Stimulated activated CD8-positive, alpha-beta memory T cell treated with anti-CD3 and anti-CD28 coated beads, Interleukin-12 subunit alpha, Interleukin-12 subunit beta, amount 100 ng/mL, for 4 hours (primary cell): Measurements from ENCODE around the gene NUP133.
"Not testable (repeated sequence)": the region's sequence is repeated elsewhere in the genome, so short reads cannot be mapped to it uniquely, and the experiment has no call there.

ENCODE experiments used
- DNase-seq: peaks from one replicate; pipeline ENCODE4 v3.0.0-alpha.2; 2020; ENCODE audit warnings: low read depth

Gene NUP133

DNA sequence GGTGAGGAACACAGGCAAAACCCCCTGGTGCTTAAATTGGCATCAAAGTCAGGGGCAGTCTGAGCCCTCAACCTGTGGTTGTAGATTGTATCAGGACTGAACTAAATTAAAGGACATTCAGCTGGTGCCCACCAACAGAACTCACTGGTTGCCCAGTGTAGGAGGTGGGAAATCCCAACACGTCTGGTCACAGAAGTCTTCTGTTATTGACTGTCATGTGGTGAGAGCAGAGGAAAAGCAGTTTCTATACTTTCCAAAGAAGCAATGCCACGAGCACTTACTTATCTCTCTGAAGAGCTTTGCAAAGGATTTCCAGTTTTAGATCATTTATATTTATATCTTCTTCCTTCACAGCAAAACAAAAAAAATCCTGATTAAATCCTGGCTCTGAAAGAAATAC is 59.3 kb downstream of the NUP133 start:
- DNase-seq, result no peak

DNA sequence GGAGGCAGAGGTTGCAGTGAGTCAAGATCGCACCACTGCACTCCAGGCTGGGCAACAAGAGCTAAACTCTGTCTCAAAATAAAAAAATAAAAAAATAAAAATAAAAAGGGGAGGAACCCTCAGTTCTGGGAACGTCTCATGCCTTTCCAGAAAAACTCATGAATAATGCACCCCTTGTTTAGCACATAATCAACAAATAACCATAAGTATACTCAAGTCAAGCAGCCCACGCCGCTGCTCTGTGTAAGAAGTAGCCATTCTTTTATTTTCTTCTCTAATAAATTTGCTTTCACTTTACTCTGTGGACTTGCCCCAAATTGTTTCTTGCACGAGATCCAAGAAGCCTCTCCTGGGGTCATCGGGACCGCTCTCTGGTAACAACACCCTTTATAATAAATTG is 59.8 kb downstream of the NUP133 start:
- DNase-seq, result no peak

DNA sequence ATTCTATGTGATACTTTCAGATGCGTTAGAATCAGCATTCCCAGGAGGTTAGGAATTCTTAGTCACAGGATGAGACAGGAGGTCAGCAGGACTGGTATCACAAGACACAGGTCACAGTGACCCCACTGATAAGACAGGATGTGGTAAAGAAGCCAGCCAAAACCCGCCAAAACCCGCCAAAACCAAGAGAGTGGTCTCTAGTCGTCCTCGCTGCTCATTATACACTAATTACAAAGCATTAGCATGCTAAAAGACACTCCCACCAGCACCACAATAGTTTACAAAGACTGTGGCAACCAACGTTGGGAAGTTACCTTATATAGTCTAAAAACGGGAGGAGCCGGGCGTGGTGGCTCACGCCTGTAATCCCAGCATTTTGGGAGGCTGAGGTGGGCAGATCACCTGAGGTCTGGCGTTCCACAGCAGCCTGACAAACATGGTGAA is 60.3 kb downstream of the NUP133 start:
- DNase-seq, result no peak

DNA sequence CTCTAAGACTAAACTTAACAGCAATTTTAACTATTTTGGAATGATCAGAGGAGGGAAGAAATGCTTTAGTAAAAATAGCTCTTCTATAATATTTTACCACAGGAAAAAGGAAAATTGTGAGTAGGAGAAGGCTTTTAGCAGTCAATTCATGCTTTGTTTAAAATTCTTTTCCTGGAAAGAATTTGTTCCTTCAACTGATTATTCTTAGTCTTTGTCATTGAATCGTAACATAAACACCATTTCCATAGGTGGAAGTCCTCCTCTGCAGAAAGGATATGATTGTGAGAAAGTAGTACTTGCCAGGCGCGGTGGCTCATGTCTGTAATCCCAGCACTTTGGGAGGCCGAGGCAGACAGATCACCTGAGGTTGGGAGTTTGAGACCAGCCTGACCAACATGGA is 62.3 kb downstream of the NUP133 start:
- DNase-seq, result no peak

DNA sequence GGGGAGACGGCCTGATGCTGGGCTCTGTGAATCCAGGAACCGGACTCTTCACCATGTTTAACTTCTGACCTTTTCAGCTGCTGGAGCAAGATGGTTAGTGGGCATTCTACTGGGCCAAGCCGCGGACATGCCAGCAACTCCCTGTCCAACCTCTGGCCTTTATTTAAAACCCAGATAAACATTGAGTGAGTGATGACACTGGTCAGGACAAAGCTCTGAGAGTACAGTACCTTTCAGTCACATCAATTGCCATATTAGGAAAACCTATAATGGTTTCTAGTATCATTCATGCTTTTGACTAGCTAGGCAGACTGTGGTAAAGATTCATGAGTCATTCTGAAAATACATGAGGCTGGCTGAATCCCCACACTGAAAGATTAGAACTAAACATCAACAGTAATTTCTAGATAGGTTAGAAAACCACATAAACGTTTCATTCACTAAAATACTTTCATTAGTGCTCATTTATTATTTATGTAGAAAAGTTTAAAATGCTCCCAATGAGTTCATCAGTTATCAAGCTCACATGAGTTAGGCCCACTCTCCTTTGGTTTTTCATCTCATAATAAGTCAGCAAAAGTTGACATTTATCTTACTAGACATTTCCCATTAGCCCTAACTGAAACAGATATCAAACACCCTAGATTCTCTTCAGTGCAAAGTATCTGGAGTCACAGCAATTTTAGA is 67.1 kb downstream of the NUP133 start:
- DNase-seq, result no peak

DNA sequence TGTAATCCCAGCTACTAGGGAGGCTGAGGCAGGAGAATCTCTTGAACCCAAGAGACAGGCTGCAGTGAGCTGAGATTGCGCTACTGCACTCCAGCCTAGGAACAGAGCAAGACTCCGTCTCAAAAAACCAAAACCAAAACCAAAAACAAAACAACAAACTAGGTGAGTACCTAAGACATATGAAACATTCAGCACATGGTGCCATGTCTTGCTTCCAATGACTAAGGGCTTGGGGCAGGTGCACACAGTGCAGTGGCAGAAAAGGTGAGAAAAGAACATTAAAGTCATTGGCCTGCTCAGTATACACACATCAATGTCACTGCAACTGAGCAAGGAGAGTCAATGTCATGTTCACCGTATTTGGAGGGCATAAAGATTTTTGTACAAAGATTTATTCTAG is 70.1 kb downstream of the NUP133 start:
- no peak for DNase-seq

DNA sequence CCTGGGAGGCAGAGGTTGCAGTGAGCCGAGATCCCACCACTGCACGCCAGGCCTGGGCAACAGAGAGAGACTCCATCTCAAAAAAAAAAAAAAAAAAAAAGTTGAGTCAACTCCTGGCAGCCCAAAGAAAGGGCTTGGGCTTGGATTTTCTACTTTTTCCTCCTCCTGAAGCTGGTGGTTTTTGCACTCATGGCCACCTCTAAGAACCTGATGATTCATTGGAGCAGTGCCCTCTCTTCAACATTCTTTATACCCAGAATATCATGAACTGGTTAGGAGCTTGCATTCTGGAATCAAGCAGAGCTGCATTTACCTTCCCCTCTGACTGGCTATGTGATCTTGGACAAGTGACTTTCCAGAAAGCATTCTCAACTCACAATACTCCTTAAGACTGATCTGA is 70.7 kb downstream of the NUP133 start:
- no peak for DNase-seq

DNA sequence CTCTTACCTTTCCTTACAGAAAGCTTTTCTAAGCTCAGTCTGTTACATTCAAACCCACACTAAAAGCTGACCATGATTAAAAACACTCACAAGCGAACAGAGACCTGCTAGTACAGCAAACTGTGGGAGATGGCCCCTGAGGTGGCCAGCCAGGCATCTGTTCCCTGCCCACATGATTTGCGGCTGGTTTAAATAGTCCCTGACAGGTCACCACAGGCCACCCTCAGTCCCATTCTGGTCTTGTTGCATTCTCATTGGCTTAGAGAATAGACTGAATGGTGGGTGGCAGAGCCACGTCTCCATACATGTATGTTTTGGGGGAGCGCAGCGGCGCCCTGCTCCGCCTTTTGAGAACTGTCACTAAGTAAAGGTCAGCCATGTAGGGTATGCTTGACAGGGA is 71.9 kb downstream of the NUP133 start:
- no peak for DNase-seq

DNA sequence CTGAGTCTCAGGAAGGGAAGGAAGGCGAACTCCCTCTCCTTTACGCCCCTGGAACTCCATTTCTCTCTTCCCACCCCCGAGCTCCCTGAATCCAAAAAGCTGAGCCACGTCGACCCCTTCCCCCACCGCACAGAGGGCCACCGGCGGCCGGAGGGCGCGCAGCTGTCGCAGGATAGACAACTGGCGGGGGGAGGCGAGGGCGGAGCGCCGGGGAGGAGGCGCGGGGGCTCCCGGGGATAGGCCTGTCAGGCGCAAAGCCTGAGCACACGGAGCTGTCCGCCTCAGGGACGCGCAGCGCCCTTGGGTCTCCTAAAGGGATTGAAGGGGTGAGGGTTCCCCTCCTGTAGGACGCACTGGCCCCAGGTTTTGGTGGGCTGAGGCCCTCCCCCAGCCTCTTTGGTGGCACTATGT is 73.5 kb downstream of the NUP133 start:
- no peak for DNase-seq

DNA sequence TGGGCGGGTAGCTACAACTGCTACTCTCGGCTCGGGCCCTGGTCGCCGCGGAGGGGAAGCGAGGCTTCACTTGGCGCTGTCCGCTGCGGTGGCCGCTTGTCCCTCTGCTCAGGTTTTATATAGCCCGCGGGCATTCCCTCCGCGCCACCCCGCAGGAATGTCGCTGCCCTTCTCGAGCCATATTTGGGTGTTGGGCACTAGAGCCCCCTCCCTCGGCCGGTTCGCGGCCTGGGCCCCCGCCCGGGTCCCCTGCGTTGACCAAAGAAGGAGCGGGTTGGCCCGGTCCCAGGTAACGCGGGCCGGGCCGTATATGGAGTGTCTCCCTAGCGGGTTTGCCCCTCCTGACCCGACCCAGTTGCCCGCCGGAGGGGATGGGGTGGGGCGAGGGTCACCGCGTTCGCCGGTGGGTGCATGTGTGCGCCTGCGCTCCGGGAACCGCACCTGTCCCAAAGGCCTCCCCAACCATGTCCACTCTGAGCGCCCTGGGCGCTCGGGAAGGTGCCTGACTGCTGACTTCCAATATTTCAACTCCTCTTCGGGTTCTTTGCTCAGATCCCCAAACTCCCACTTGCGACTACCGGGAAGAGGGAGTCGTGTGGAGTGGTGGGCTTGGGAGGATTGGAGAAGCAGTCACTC is 74.0 kb downstream of the NUP133 start, which contains the start of gene ACTA1:
Gene ACTA1 (minus strand): TSS at position 90 of the 636 bp plus-strand sequence. CDS start 979 bp downstream, outside the sequence.
- no peak for DNase-seq

DNA sequence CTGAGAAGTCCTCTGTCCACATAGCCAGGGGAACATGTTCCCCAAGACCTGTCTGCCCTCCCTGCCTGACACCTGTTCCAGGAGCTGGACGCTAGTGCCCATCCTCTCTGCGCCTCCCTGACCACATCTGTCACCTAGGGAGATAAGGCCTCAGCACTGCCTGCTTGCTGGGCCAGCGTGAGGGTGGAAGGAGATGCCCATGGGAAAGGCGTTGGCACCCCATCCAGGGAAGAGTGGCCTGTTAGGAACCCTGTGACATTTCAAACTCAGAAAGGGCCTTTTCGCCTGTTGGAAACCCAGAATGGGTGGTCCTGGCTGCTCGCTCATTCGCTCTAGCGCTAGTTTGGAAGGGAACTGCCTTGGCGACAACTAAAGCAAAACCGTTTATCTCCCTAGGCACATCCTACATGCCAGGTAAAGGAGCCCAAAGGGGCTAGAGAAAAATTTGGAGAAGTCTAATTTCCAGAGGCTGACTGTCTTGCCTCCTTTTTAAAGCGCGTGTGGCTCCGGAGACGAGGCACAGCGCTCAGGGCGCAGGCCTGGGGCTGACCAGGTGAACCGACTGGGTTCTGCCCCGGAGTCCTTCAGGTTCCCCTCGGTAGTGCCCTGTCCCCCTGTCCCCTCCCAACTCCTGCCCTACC is 74.7 kb downstream of the NUP133 start:
- no peak for DNase-seq

DNA sequence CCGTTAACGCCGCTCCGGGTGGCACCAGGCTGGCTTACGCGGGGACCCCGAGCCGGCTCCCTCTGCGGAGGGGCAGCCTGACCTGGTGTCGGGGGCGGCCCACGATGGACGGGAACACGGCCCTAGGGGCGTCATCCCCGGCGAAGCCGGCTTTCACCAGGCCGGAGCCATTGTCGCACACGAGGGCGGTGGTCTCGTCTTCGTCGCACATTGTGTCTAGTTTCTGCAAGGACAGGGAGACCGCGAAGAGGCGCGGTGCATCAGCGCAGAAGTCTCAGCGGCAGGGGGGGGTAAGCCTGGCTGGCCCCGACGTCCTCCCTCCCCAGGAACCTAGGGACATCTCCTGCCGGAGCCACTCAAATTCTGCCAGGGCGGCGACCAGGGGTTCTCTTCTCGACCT is 75.2 kb downstream of the NUP133 start:
- no peak for DNase-seq

DNA sequence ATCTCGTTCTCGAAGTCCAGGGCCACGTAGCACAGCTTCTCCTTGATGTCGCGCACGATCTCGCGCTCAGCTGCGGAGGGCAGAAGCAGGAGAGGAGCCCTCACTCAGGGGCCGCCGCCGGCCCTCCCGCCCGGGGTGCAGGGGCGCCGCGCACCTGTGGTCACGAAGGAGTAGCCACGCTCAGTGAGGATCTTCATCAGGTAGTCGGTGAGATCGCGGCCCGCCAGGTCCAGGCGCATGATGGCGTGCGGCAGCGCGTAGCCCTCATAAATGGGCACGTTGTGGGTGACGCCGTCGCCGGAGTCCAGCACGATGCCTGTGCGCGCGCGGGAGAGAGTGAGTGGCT is 76.1 kb downstream of the NUP133 start:
- no peak for DNase-seq

DNA sequence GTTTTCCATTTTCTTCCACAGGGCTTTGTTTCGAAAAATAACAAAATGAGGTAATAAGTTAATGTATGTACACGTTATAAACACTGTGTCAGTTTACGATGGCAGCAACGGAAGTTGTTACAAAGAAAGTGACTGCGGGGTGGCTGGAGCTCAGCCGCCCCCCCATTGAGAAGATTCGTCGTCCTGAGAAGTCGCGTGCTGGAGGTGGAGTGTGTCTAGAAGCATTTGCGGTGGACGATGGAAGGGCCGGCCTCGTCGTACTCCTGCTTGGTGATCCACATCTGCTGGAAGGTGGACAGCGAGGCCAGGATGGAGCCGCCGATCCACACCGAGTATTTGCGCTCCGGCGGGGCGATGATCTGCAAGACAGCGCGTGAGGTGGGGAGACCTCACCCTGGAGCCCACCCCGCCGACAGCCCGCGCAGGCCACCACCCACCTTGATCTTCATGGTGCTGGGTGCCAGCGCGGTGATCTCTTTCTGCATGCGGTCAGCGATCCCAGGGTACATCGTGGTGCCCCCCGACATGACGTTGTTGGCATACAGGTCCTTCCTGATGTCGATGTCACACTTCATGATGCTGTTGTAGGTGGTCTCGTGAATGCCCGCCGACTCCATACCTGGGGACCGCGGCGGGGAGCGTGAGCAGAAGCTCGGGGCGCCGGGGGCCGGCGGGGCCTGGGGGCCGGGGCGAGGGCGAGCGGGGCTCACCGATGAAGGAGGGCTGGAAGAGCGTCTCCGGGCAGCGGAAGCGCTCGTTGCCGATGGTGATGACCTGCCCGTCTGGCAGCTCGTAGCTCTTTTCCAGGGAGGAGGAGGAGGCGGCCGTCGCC is 76.6 kb downstream of the NUP133 start:
- no peak for DNase-seq

DNA sequence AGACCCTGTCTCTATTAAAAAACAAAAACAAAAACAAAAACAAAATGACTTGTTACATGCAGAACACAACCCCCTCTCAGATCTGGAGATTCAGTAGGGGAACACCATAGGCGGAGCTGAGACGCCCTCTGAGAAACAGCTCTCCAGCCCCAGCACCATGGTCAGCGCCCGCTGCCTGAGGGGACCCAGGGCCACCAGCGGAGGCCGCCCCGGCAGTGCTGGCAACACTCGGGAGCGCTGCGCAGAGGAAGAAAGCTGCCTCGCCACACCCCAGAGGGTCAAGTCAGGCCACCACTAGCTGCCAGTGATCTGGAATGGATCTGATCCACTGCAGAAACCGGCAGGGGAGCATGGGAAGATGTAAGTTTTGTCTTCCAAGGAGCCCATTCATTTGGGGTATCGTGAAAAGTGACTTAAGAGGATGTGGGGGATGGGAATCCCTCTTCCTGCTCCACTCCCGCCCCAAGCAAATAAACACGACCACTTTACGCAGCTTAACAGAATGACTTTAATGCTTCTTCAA is 77.3 kb downstream of the NUP133 start:
- peak; percentile 9 for DNase-seq

DNA sequence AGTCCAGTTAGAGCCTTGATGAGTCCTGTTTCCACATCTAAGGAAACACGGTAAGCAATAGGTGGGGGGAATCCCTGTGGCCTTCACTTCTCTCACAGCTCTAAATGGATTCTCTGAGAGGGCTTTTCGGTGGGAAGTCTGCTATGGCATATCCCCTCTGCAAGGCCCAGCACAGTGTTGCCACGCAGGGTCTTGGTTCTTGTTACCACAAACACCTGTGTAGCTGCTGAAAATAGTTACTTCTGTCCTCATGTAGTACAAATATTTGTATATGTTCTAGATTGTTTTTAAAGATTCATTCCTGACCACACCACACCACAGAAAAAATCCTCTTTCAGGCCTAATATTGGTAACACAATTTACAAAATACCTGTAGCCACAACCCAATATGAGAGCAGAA is 79.9 kb downstream of the NUP133 start:
- no peak for DNase-seq

DNA sequence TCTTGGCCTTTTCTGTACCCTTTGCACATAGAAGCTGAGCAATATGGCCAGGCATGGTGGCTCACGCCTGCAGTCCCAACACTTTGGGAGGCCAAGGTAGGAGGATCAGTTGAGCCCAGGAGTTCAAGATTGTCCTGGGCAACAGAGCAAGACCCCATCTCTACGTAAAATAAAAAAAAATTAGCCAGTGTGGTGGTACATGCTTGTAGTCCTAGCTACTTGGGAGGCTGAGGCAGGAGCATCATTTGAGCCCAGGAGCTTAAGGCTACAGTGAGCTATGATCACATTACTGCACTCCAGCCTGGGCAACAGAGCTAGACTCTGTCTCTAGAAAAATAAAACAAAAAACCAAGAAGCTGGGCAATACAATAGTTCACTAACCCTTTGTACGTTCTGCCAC is 80.6 kb downstream of the NUP133 start:
- no peak for DNase-seq

DNA sequence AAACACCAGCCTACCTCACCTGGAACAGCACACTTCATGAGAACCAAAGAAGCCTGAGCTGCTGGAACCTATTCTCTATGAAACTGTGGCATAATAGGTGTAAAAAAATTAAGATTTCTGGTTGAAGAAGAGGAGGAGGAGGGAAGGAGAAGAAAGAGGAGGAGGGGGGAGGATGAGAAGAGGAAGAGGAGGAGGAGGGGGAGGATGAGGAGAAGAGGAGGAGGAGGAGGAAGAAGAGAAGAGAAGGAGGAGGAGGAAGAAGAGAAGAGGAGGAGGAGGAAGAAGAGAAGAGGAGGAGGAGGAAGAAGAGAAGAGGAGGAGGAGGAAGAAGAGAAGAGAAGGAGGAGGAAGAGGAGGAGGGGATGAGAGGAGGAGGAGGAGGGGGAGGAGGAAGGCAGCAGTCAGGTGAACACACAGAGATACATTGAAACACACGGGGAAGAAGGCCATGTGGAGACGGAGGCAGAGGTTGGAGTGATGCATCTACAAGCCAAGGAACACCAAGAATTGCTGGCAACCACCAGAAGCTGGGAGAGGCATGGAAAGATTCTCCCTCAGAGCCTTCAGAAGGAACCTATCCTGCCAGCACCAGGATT is 82.5 kb downstream of the NUP133 start:
- no peak for DNase-seq

DNA sequence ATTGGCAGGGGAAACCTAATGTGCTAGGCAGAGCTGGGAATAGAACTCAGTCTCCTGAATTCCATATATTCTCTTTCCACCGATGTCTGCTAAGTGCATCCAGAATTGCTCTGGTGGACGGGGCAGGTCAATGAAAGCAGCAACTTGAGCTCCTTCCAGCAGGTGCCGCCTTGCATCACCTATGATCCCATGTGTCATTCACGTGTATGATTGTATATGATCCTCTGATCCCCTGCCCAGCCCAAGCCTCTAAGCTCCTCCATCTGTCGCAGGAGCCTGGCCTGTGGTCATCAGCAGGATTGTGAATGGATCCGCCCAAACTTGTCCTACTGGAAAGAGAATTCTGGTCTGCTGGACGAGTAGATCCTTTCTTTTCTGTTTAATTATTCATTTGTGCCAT is 87.4 kb downstream of the NUP133 start:
- no peak for DNase-seq

DNA sequence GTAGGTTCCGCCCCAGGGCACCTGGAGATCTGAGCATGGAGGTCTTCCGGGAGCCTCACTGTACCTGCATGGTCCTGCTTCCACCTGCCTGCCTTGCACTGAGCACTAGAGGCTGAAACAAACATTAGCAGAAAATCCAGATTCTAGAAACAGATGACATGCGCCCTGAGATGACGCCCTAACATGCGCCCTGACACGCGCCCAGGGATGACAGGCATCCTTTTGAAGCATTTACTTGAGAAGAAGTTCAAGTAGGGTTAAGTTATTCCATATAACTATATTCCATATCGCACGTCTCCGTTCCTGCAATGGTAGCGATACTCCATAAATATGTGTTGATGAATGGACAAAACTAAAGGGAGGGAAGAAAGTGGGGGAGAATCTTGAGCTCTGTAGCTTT is 87.9 kb downstream of the NUP133 start:
- no peak for DNase-seq

DNA sequence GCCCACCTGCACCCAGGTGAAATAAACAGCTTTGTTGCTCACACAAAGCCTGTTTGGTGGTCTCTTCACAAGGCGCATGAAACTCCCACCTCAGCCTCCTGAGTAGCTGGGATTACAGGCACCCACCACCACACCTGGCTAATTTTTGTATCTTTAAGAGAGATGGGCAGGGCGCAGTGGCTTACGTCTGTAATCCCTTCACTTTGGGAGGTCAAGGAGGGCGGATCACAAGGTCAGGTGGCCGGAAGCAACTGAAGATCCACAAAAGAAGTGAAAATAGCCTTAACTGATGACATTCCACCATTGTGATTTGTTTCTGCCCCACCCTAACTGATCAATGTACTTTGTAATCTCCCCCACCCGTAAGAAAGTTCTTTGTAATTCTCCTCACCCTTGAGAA is 89.6 kb downstream of the NUP133 start:
- DNase-seq, result not testable (repeated sequence)

DNA sequence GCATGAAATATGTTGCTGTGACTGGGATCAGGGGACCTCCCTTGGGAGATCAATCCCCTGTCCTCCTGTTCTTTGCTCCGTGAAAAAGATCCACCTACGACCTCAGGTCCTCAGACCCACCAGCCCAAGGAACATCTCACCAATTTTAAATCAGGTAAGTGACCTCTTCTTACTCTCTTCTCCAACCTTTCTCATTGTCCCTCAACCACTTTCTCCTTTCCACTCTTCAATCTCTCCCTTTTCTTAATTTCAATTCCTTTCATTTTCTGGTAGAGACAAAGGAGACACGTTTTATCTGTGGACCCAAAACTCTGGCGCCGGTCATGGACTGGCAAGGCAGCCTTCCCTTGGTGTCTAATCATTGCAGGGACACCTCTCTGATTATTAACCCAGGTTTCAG is 95.3 kb downstream of the NUP133 start:
- not testable (repeated sequence) for DNase-seq
